GF-D8 (cell line): ENCODE results near the gene IPO13.

ENCODE experiments used
- DNase-seq: peaks from one replicate; lab custom pipeline; 2025; lab: John Stamatoyannopoulos, UW

The IPO13 gene

DNA sequence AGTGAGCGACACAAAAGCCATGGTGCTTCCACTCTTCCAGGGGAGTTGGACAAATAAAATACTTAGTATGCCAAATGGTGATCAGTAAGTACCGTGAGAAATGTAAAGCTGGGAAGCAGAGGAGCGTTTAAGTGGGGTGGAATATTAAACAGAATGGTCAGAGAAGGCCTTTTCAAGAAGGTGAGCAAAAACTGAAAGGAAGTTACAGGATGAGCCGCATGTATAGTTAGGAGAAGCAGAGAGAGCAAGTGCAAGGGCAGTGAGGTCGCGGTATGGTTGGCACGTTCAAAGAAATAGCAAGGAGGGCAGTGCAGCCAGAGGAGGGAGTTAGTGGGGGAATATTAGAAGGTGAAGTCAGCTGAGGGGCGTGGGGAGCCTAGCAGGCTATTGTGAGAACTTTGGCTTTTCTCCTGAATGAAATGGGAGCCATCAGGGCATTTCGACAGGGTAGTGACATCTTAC, 27.3 kb downstream of the IPO13 start:
- no peak for DNase-seq

DNA sequence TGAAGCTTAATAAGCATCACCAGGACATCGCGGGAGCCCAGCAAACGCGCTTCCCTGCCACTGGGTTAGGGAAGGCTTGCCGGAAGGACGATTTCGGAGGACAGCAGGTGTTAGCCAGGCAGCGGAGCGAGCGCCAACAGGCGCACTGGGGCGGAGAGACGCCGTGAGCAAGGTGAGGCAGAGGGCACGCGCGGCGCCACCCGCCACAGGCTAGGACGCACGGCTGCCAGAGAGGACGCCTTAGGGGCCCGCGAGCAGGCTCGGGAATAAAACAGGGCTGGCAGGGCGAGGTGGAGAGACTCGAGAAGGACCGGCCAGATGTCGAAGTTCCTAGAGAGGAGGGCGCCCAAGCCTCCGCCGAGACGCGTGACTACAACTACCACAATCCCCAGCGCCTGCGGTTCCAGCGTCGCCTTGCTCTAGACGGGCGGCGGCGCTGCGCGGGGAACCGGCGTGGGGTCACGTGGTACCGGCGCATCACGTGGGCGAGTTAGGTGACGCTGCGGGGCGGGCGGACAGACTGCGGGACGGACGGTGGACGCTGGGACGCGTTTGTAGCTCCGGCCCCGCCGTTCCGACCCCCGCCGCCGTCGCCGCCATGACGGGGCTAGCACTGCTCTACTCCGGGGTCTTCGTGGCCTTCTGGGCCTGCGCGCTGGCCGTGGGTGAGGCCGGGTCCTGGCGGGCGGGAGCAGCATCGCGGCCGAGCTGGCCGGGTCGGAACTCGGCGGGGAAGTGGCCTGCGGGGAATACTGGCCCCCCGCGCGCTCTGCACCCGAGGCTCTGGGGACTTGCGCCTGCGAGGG, 27.9 kb downstream of the IPO13 start, which contains the start of gene ATP6V0B:
Gene ATP6V0B (plus strand): TSS at position 518 of the 806 bp plus-strand sequence. CDS start 81 bp downstream, at position 599.
- DNase-seq, result peak; percentile 78

DNA sequence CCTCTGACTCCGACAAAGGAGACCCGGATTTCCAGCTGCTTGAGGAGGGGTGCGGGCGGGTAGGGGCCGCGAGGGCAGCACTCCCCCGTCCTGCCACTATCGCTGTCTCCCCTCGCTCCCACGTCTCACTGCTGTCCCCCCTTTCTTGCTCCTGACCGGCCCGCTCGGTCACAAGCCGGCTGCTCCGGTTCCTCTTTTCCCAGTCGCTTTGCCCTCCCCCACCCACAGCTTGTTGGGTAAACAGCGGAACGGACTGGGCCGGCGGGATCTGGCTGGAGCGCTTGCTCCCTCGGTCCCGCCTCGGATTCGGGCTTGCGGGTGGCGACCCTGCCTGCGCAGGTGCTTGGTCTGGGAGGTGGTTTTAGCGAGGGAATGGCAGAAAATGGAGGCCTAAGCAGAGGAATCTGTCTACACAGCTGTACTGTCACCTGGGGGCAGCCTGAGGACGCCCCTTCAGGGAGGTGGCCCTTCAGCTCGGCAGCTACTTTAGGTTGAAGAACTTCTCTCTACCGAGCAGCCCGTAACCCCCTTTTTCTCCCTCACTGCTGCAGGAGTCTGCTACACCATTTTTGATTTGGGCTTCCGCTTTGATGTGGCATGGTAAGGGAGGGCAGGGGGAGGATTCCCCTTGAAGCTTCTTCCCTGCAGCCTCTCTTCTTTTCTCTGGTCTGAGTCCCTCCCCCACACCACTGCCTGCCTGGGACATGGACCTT, 28.7 kb downstream of the IPO13 start:
- peak; percentile 34 for DNase-seq

DNA sequence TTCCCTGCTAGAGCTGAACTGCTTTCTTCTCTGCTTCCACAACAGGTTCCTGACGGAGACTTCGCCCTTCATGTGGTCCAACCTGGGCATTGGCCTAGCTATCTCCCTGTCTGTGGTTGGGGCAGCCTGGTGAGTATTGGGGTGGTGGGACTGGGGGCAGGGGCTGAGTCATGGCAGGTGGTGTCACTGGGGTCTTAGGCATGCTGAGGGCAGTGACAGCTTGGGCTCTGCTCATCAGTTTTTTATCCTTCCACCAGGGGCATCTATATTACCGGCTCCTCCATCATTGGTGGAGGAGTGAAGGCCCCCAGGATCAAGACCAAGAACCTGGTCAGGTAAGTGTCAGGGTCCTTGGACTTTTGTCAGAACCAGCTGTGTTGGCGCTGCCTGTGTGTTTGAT, 29.3 kb downstream of the IPO13 start:
- DNase-seq, result no peak

DNA sequence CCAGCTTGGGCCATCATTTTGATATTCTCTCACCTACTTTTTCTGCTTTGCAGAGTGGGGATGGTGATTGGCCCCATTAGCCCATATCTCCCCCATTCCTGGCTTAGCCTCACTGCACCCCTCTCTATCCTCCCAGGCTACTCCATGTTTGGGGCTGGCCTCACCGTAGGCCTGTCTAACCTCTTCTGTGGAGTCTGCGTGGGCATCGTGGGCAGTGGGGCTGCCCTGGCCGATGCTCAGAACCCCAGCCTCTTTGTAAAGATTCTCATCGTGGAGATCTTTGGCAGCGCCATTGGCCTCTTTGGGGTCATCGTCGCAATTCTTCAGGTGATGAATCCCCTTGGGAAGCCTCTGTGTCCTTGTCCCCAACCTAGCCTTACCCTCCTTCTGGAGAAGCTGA, 30.1 kb downstream of the IPO13 start:
- no peak for DNase-seq

DNA sequence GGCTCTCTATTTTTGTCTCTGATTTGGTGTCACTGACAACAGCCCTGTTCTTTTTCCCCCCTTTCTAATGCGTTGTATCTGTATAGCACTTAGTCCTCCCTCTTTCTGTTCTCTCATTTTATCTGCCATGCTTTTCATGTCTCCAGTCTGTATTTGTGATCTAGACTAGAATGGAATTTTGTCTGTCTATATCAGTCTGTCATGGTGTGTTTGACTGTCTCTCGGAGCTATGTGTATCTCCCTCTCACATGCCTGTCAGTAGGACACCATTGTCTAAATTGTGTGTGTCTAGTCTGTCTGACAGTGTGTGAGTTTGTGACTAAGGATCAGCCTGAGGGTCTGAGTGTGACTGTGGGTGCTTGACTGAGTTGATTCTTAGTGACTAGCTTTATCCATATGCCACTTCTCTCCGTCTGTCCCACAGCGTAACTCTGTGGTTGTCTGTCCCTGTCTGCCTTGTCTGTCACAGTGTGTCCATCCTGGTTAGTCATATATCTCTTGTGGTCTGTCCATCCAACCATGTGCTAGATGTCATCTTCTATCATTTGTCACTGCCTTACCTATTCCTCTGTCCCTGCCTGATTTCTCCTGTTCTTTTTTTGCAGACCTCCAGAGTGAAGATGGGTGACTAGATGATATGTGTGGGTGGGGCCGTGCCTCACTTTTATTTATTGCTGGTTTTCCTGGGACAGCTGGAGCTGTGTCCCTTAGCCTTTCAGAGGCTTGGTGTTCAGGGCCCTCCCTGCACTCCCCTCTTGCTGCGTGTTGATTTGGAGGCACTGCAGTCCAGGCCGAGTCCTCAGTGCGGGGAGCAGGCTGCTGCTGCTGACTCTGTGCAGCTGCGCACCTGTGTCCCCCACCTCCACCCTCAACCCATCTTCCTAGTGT, 30.9 kb downstream of the IPO13 start:
- no peak for DNase-seq

DNA sequence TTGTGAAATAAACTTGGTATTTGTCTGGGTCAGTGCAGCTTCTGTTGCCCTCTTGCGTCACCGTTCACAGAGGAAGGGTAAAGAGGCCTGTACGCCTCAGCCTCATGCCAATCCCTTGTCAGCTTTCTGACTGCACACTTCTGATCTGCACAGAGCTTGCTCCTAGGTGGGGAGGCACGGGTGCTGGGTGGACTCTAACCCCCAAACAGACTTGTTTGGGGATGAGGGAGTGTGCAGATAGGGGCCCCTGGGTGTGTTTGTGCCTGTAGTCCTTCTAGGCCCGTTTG, 31.5 kb downstream of the IPO13 start:
- DNase-seq, result no peak

DNA sequence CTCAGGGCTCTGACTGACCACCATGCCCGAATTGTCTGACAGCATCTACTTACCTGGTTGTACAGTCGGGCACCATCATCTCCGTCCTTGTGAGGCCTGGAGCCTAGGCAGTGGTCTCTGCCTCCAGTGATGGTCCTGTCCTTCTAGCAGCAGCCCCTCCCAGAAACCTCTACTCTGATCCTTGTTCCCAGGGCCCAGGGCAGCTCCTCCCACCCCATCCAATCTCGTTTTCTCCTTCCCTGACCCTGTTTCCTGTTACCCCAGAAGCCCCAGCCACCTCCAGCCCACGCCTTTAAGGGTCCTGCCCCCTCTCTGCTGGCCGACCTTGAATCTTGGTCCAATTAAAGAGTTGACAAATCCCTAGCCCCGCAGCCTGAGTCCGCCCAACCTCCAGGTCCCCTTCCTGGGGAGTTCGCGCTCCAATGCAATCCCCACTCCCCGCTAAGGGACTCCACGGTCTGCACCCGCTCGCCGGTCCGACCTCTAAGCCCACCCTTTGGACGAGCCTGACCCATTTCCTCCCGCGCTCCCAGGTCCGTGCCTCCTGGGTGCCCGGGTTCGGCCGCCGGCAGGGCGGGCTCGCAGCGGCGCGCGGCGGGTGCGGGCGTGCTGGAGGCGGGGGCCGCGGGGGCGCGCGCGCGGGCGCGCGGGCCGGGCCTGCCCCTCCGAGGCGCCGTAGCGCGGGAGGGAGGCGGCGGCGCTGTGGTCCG, 32.0 kb downstream of the IPO13 start, which contains the start of gene B4GALT2:
Gene B4GALT2 (plus strand): TSS at position 660 of the 710 bp plus-strand sequence. CDS start 1,951 bp downstream, outside the sequence.
- DNase-seq, result no peak

DNA sequence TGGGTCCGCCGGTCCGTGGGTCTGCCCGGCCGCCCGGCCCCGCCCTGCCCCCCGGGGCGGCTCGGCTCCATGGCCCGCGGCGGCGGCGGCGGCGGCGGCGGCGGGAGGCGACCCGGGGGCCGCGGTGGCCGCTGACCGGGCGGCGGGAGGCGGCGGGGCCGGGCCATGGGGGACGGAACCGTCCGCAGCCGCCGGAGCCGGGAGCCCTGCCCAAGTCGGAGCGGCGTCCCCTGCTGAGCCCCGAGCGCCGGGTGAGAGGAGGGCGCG, 32.4 kb downstream of the IPO13 start:
- no peak for DNase-seq

DNA sequence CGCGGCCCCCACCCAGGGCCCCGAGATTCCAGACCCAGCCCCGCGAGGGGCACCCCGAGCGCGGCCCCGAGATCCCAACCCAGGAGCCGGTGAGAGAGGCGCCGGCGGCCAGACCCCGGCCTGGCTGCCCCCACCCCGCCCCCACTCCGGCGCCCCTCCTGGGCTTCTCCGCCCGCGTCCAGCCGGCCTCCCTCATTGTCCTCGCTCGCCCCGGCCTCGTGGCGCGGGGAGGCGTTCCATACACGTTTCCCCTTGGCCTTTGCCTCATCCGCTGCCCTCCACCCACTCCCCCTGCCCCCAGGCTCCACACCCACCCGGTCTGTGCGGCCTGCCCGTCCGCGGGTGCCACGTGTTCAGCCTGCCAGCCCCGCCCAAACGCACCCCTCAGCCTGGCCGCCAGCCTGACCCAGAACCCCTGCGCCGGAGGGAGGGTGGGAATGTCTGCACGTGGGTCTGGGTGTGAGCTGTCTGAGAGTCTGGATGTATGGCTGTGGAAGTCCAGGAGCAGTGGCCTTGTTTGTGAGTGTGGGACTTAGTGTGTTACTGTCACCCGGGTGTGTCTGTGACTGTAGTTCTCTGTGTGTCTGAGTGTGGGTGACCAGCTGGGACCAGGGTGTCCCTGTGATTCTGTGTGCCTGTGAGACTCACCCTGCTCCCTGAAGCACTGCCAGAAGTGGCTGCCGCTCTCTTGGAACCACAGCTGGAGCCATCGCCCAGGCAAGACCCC, 32.9 kb downstream of the IPO13 start:
- no peak for DNase-seq

DNA sequence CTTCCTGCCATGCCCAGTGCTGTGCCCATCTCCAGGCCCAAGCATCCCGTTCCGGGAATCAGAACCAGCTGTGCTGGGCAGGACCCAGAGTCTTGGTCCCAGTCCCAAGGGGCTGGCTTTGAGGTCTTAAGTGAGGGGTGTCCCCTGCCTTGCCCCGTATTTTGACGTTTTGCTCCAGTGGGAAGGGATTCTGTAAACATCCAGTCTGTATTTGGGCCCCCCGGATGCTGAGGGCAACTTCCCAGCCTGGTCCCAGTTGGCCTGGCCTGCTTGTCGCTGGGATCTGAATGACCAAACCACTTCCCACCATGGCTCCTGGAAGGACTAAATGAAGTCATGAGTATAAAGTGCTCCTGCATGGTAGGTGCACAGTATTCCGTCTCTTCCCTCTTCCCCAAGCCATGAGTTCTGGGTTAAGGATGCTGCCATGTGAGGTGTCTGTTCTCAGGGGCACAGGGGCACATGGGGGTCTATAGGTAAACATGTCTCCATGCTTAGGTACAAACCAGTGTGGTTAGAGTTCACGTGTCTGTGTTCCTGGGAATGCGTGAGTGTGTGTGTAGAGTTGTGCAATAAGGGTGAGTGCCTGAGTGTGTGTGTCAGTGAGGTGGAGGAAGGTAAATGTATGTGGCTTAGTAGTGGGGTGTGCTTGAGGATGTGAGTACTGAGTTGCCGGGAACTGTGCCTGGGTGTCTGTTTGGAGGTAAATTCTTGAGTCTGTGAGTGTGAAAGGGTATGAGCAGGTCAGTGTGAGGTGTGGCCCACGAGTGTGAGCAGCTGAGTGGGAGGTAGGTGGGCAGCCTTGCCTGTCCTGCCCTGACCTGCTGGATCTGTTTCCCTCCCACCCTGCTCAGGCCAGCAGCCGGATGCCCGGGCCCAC, 33.7 kb downstream of the IPO13 start:
- DNase-seq, result no peak

DNA sequence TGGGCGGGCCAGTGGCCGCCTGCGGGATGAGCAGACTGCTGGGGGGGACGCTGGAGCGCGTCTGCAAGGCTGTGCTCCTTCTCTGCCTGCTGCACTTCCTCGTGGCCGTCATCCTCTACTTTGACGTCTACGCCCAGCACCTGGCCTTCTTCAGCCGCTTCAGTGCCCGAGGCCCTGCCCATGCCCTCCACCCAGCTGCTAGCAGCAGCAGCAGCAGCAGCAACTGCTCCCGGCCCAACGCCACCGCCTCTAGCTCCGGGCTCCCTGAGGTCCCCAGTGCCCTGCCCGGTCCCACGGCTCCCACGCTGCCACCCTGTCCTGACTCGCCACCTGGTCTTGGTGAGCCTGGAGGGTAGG, 34.4 kb downstream of the IPO13 start:
- DNase-seq, result no peak

DNA sequence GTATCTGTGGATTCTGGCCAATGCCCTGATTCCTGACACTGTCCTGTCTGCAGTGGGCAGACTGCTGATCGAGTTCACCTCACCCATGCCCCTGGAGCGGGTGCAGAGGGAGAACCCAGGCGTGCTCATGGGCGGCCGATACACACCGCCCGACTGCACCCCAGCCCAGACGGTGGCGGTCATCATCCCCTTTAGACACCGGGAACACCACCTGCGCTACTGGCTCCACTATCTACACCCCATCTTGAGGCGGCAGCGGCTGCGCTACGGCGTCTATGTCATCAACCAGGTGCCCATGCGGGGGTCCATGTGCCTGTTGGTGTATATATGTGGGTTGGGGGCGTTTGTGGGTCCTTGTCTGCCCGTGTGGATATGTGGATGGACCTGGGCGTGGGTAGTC, 34.9 kb downstream of the IPO13 start:
- no peak for DNase-seq

DNA sequence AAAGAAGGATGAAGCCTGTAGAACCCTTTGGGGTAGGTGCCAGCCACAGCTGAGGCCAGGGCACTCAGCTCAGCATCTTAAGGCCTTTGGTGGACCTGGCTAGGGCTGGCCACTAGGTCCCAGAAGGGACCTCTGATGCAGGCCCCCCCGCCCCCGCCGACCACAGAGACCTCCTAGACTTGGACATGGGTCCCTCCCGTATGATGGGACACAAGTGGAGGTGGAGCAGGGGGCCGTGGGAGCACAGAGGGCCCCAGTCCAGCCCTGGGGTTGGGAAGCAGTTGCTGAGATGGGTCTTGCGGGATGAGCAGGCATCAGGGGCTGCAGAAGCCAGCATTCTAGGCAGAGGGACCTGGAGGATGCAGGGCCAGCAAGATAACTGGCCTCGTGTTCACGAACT, 35.5 kb downstream of the IPO13 start:
- no peak for DNase-seq

DNA sequence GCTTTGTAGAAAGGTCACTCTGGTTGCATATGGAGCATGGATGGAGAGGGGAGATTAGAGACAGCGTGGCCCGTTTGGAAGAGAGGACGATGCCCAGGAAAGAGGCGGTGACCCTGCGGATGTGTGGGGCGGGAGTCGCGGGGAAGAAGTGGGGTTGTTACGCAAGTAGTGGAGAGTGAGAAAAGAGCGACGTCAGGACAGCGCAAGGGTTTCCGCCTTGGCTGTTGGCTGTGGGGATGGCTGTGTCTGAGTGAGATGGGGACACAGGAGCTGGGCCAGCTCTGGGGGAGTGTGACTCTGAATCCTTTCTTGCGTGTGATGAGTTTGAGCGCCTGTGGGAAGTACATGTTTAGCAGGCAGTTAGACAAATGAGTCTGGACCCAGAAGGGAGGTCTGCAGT, 36.1 kb downstream of the IPO13 start:
- DNase-seq, result no peak

DNA sequence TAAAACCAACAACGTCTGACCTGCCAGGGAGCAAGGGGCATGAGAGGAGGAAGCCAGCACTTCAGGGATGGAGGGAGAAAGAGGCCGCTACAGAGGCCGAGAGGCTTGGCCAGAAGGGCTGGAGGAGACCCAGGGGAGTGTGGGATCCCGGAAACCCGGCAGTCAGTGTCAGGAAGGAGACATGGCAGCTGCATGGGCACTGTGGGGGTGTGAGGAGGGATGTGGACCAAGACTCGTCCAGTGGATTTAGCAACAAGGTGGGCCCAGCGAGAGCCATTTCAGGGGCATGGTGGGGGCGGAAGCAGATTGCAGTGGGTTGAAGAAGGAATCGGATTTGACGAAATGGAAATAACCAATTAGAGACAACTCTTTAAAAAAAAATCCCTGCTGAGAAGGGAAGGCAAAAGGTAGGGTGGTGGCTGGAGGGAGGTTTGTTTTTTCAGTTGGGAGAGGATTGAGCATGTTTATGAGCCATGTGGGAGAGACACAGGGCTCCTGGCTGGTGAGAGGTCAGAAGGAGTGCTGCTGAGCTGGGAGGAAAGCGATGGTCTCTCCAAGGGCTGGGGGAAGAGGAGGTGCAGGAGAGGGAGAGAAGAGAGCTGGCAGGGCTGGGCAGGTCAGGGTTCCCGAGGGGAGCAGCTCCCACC, 36.6 kb downstream of the IPO13 start:
- DNase-seq, result no peak

DNA sequence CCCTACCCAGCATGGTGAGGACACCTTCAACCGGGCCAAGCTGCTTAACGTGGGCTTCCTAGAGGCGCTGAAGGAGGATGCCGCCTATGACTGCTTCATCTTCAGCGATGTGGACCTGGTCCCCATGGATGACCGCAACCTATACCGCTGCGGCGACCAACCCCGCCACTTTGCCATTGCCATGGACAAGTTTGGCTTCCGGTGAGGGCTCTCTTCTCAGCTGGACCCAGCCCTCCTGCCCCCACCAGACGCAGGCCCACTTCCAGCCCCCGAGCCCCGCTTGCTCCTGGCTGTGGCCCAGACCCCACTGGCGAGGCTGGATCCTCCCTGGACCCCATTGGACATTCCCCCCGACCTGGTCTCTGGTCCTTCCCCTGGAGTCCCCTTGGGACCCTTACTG, 38.1 kb downstream of the IPO13 start:
- no peak for DNase-seq

DNA sequence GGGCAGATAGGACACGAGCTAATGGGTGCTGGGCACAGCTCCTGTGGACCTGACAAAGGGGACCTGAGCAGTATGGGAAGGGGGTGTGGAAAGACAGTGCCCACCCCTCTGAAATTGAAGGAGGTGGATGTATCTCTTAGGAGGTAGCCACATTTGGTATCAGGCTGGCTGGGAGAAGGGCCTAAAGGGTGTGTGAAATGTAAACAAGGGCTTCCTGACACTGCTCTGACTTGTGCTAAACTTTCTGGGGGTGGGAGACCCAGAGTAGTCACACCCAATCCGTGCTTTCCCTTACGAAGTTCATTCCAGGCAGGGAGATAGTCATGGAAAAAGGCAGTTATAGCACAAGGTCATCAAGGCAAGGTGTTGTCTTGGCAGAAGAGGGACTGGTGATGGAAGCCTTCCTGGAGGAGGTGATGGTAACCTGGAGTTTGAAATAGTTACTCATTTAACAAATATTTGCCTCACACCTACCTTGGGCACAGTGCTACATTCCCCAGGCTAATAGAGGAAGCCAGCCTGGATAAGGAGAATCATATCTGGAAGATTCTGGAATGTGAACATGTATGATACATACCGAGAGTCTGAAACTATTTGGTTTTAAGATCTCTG, 39.3 kb downstream of the IPO13 start:
- no peak for DNase-seq

DNA sequence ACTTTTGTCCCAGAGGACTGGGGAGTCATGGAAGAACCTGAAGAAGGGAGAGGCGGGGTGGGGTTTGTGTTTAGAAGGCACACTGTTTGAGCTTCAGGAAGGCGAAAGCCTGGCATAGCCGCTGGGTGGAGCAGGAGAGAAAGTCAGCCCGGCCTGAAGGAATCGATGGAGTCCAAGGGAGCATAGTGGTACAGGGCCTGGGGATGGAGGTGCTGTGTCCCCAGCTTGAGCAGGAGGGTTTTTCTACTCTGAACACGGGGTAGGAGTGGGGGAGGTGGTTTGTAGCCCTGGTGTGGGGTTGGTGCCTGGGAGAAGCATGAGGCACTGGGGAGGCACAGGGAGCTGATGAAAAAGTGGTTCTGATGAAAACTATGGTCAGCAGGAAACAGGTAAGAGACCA, 40.0 kb downstream of the IPO13 start:
- no peak for DNase-seq
